Measurements from ENCODE around the gene CASP8.

- TF ChIP-seq CTCF (IDR thresholded peaks at IDR 0.05) (no peak), EP300 (IDR thresholded peaks at IDR 0.05) (no peak), POLR2A (IDR thresholded peaks at IDR 0.05) (no peak)
Observed at GRCh38 chr2:201219328-201220096, 40.8 kb upstream of the CASP8 start.

Data from stomach (tissue), 4 donors.